H9 (cell line): ENCODE measurements around the gene PTPN3. TPM values are rescaled to one million over a fixed set of nuclear protein-coding genes. Genes with fewer than 3 reads are reported as not detected.

Experiments used
- DNase-seq: peaks from one replicate; pipeline ENCODE4 v3.0.0-alpha.2; 2017
- H2AFZ ChIP-seq: one replicate; pipeline ENCODE4 v1.6.1; 2013; ENCODE audit warnings: mild to moderate bottlenecking, low read length, control low read depth, moderate library complexity
- H2AK5ac ChIP-seq: 2 replicates; pipeline ENCODE4 v1.6.1; 2013; ENCODE audit warnings: low read length, control low read depth, mixed read lengths; ENCODE audit not compliant: insufficient read length
- H2BK120ac ChIP-seq: one replicate; pipeline ENCODE4 v1.6.1; 2013; ENCODE audit warnings: low read depth, mild to moderate bottlenecking, low read length, control low read depth, inconsistent platforms; ENCODE audit not compliant: poor library complexity, severe bottlenecking
- H2BK12ac ChIP-seq: 2 replicates; pipeline ENCODE4 v1.6.1; 2013; ENCODE audit warnings: low read length, control low read depth, mixed read lengths, low read depth; ENCODE audit not compliant: insufficient read length
- H2BK15ac ChIP-seq: 2 replicates; pipeline ENCODE4 v1.6.1; 2013; ENCODE audit warnings: low read depth, low read length, control low read depth
- H2BK20ac ChIP-seq: one replicate; pipeline ENCODE4 v1.6.1; 2013; ENCODE audit warnings: low read depth, mild to moderate bottlenecking, low read length, control low read depth, inconsistent platforms; ENCODE audit not compliant: poor library complexity, severe bottlenecking
- H2BK5ac ChIP-seq: 2 replicates; pipeline ENCODE4 v1.6.1; 2013; ENCODE audit warnings: low read length, control low read depth, mixed read lengths; ENCODE audit not compliant: insufficient read length
- H3K14ac ChIP-seq: 2 replicates; pipeline ENCODE4 v1.6.1; 2013; ENCODE audit warnings: low read length, control low read depth; ENCODE audit not compliant: insufficient read depth
- H3K18ac ChIP-seq: 2 replicates; pipeline ENCODE4 v1.6.1; 2013; ENCODE audit warnings: low read depth, mild to moderate bottlenecking, mixed read lengths, low read length, control low read depth; ENCODE audit not compliant: insufficient read length
- H3K23ac ChIP-seq: 2 replicates; pipeline ENCODE4 v1.6.1; 2013; ENCODE audit warnings: low read length, control low read depth, mixed read lengths, low read depth; ENCODE audit not compliant: insufficient read length
- H3K23me2 ChIP-seq: 2 replicates; pipeline ENCODE4 v1.6.1; 2013; ENCODE audit warnings: low read depth, mild to moderate bottlenecking, mixed read lengths, low read length, control low read depth; ENCODE audit not compliant: insufficient read length, poor library complexity, severe bottlenecking
- H3K27ac ChIP-seq: 2 replicates; pipeline ENCODE4 v1.5.1; 2013; ENCODE audit warnings: low read length, control low read depth, mixed read lengths, low read depth; ENCODE audit not compliant: insufficient read length
- H3K27me3 ChIP-seq: 2 replicates; pipeline ENCODE4 v1.6.1; 2013; ENCODE audit warnings: low read length, control low read depth, inconsistent platforms; ENCODE audit not compliant: insufficient read depth
- H3K4ac ChIP-seq: 2 replicates; pipeline ENCODE4 v1.6.1; 2013; ENCODE audit warnings: low read depth, mild to moderate bottlenecking, control low read depth, inconsistent platforms, low read length, moderate library complexity
- H3K4me1 ChIP-seq: 2 replicates; pipeline ENCODE4 v1.6.1; 2013; ENCODE audit warnings: low read length, control low read depth, inconsistent platforms; ENCODE audit not compliant: insufficient read depth
- H3K4me2 ChIP-seq: 2 replicates; pipeline ENCODE4 v1.6.1; 2013; ENCODE audit warnings: low read length, control low read depth, mixed read lengths; ENCODE audit not compliant: insufficient read length, insufficient read depth
- H3K56ac ChIP-seq: 2 replicates; pipeline ENCODE4 v1.6.1; 2013; ENCODE audit warnings: low read depth, mild to moderate bottlenecking, mixed read lengths, low read length, control low read depth; ENCODE audit not compliant: insufficient read length
- H3K79me1 ChIP-seq: 2 replicates; pipeline ENCODE4 v1.6.1; 2013; ENCODE audit warnings: low read depth, mild to moderate bottlenecking, moderate library complexity, low read length, control low read depth, inconsistent platforms; ENCODE audit not compliant: insufficient read depth, poor library complexity, severe bottlenecking
- H3K79me2 ChIP-seq: 2 replicates; pipeline ENCODE4 v1.6.1; 2013; ENCODE audit warnings: low read length, control low read depth, inconsistent platforms; ENCODE audit not compliant: insufficient read depth
- H3K9ac ChIP-seq: 2 replicates; pipeline ENCODE4 v1.6.1; 2013; ENCODE audit warnings: low read length, control low read depth, mixed read lengths; ENCODE audit not compliant: insufficient read length; ENCODE audit errors: extremely low read depth
- H3K9me3 ChIP-seq: one replicate; pipeline ENCODE4 v1.6.1; 2013; ENCODE audit warnings: low read depth, low read length, inconsistent platforms; ENCODE audit not compliant: control insufficient read depth
- H3T11ph ChIP-seq: one replicate; pipeline ENCODE4 v1.6.1; 2013; ENCODE audit warnings: mild to moderate bottlenecking, low read length, control low read depth, inconsistent platforms
- H4K20me1 ChIP-seq: one replicate; pipeline ENCODE4 v1.6.1; 2013; ENCODE audit not compliant: control insufficient read depth, insufficient read length, insufficient read depth
- H4K5ac ChIP-seq: 2 replicates; pipeline ENCODE4 v1.6.1; 2013; ENCODE audit warnings: low read depth, mild to moderate bottlenecking, mixed read lengths, low read length, control low read depth; ENCODE audit not compliant: insufficient read length
- H4K8ac ChIP-seq: replicated peaks from 2 replicates; pipeline ENCODE4 v1.6.1; 2013; ENCODE audit warnings: low read length, control low read depth, mixed read lengths, low read depth; ENCODE audit not compliant: insufficient read length
- H4K91ac ChIP-seq: 2 replicates; pipeline ENCODE4 v1.6.1; 2013; ENCODE audit warnings: low read depth, mild to moderate bottlenecking, moderate library complexity, mixed read lengths, low read length, control low read depth; ENCODE audit not compliant: insufficient read length
- H3K27ac Mint-ChIP-seq, 3 experiments: 2 replicates in 2 of 3; 3 replicates in 1 of 3; pipeline ENCODE4 v1.8.0; 2020 to 2021; ENCODE audit warnings: mixed read lengths in 3 of 3, mild to moderate bottlenecking in 1 of 3, moderate library complexity in 1 of 3
- H3K27me3 Mint-ChIP-seq: 2 replicates; pipeline ENCODE4 v1.8.0; 2021; ENCODE audit warnings: low read depth, mild to moderate bottlenecking, moderate library complexity, mixed read lengths
- H3K36me3 Mint-ChIP-seq, 3 experiments: 2 replicates in 2 of 3; 3 replicates in 1 of 3; pipeline ENCODE4 v1.8.0; 2020 to 2021; ENCODE audit warnings: low read depth in 3 of 3, mixed read lengths in 3 of 3; ENCODE audit not compliant: insufficient read depth in 1 of 3
- H3K4me1 Mint-ChIP-seq, 2 experiments: 2 replicates each; pipeline ENCODE4 v1.8.0; 2020; ENCODE audit warnings: mixed read lengths in 2 of 2
- H3K4me3 Mint-ChIP-seq, 2 experiments: 2 replicates in 1 of 2; 3 replicates in 1 of 2; pipeline ENCODE4 v1.8.0; 2020 to 2021; ENCODE audit warnings: mild to moderate bottlenecking in 2 of 2, mixed read lengths in 2 of 2, moderate library complexity in 1 of 2
- H3K9me3 Mint-ChIP-seq, 2 experiments: 2 replicates in 1 of 2; 3 replicates in 1 of 2; pipeline ENCODE4 v1.8.0; 2020; ENCODE audit warnings: mild to moderate bottlenecking in 2 of 2, mixed read lengths in 2 of 2, moderate library complexity in 1 of 2
- WGBS: extraction: QIAGEN DNeasy Blood & Tissue Kit; methylation state at CpG from one replicate; pipeline ENCODE4 v1.1.7; 2013; ENCODE audit warnings: missing lambda C conversion rate, low lambda C conversion rate, mixed read lengths; ENCODE audit not compliant: insufficient read length; ENCODE audit errors: extremely low coverage; 5-methylcytosine and 5-hydroxymethylcytosine counted together
- total RNA-seq: library from RNA; stranded (reverse); gene quantifications from 2 replicates; pipeline ENCODE4 v1.2.1, GENCODE V29; 2021
- TF ChIP-seq, protein P1 (sequence below): fragments of 200-600 bp; sonication (generic); conservative IDR thresholded peaks from 3 replicates; pipeline ENCODE4 v1.8.0; 2021; ENCODE audit warnings: antibody characterized with exemption, mild to moderate bottlenecking

PTPN3 gene
- total RNA-seq, 1 experiment from 2014 or later, result 2.6 TPM

- no peak overlapping the region for H4K8ac ChIP-seq
- Mint-ChIP-seq H3K36me3 (no peaks in the 10 kb centered on the region), H3K4me3 (no peak overlapping the region), H3K27me3 (peaks cover 5% of the 10 kb centered on the region), H3K9me3 (no peaks in the 10 kb centered on the region; a peak in 1 of 5 replicates), H3K4me1 (peaks cover 10 to 13% of the 10 kb centered on the region in 2 experiments), H3K27ac (no peak overlapping the region)
- H3K56ac ChIP-seq, result no peak overlapping the region
- no peak overlapping the region for H2BK120ac ChIP-seq
- H3K79me1 ChIP-seq, result no peaks in the 10 kb centered on the region
- no peak overlapping the region for H3T11ph ChIP-seq
- no peak for DNase-seq
- H3K14ac ChIP-seq, result no peak overlapping the region
- no CpG with 5 or more reads among the region's 4 CpGs for WGBS
- no peak overlapping the region for H3K9ac ChIP-seq
- no peak overlapping the region for H3K18ac ChIP-seq
- no peak overlapping the region for H2AK5ac ChIP-seq
- no peak overlapping the region for H4K5ac ChIP-seq
- no peak overlapping the region for H2BK12ac ChIP-seq
- H2BK5ac ChIP-seq, result no peak overlapping the region
- no peak overlapping the region for H3K4me2 ChIP-seq
- TF ChIP-seq, protein P1, sequence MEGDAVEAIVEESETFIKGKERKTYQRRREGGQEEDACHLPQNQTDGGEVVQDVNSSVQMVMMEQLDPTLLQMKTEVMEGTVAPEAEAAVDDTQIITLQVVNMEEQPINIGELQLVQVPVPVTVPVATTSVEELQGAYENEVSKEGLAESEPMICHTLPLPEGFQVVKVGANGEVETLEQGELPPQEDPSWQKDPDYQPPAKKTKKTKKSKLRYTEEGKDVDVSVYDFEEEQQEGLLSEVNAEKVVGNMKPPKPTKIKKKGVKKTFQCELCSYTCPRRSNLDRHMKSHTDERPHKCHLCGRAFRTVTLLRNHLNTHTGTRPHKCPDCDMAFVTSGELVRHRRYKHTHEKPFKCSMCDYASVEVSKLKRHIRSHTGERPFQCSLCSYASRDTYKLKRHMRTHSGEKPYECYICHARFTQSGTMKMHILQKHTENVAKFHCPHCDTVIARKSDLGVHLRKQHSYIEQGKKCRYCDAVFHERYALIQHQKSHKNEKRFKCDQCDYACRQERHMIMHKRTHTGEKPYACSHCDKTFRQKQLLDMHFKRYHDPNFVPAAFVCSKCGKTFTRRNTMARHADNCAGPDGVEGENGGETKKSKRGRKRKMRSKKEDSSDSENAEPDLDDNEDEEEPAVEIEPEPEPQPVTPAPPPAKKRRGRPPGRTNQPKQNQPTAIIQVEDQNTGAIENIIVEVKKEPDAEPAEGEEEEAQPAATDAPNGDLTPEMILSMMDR, result no peak
- H2BK15ac ChIP-seq, result no peak overlapping the region
- no peak overlapping the region for H3K27ac ChIP-seq
- no peak overlapping the region for H3K4ac ChIP-seq
- no peaks in the 10 kb centered on the region for H3K27me3 ChIP-seq
- peaks cover 5% of the 10 kb centered on the region; the same call in 1 of the 2 replicates for H3K4me1 ChIP-seq
- H3K79me2 ChIP-seq, result no peaks in the 10 kb centered on the region
- H3K9me3 ChIP-seq, result no peaks in the 10 kb centered on the region
- H3K23ac ChIP-seq, result no peak overlapping the region
- H3K23me2 ChIP-seq, result no peaks in the 10 kb centered on the region
- H4K20me1 ChIP-seq, result no peaks in the 10 kb centered on the region
- H4K91ac ChIP-seq, result no peak overlapping the region
- no peak overlapping the region for H2BK20ac ChIP-seq
- H2AFZ ChIP-seq, result no peak overlapping the region
These were observed 155.2 kb downstream of the PTPN3 start for GRCh38 chr9:109342878-109343277.
